GM15510 (cell line): ENCODE results near the gene NFIX.

Source experiments
- POLR2A ChIP-seq: IDR thresholded peaks from 3 replicates; pipeline ENCODE4 v1.6.1; 2011; ENCODE audit warnings: borderline replicate concordance; ENCODE audit not compliant: insufficient read length; ENCODE audit errors: extremely low read depth

NFIX gene

DNA sequence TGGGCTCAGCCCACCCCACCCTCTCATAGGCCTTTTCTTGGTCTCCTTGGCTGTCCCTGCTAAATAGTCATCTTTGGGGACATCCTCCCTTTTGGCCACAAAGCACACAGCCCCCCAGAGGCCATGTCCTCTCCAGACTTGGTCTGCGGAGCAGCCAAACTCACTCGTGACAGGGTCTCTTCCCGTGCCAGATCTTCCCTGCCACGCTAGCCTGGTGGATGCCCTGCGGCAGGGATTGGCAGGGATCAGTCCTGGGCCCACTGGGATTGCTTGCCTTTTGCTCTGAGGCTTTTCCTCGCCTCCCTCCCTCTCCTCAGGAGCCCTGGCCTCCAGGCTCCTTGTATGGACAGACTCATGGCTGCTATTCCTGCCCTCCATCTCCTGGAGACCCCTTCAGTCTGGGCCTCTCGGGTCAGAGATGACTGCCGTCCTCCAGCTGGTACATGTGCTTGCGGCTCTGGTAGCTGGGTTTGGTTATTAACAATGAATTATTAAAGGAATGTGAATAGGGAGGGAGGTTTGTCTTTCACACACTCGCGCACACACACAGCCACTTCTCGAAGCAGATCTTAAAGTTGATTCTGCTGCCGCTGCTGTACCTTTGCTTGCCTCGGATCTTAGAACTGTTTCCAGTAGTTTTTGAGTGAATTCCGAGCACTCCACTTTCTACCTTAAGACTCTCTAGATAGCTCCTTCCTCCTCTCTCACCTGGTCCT lies 45.1 kb downstream of the NFIX start:
- no peak for TF ChIP-seq POLR2A

DNA sequence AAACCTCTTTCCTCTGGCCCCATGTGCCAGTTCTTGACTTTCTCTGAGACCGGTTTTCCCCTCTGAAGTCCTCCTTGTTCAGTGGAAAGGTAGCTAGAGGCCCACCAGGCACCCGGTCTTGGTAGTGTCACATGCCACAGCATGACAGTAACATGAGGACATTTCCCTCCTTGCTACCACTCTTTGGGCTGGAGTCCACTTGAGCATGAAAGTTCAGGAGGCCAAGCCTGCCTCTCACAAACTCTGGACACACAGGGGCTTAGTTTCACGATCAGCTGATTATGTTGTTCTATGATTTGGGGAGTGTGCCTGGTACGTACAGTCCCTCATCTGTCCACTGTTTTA lies 45.6 kb downstream of the NFIX start:
- TF ChIP-seq POLR2A, result no peak

GRCh38 chr19:13042443-13043130 lies 47.3 kb downstream of the NFIX start:
- no peak for TF ChIP-seq POLR2A

DNA sequence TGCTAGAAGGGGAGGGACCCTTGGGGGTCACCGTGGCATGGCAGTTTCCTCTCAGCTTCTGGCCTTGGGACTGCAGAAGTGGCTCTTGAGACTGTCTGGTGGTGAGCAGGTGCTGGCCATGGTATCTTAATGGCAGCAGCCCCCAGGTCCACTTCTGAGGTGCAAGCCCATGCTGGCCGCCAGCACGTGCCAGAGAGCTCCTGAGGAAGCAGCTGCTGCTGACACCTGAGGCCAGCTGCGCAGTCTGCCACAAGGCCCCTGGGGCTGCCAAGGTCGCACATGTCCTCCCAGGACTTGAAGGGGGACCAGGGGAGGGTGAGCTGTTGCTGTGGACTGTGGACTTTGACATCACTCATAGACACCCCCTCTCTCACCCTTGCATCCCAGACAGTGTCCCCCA lies 48.0 kb downstream of the NFIX start:
- no peak for TF ChIP-seq POLR2A

DNA sequence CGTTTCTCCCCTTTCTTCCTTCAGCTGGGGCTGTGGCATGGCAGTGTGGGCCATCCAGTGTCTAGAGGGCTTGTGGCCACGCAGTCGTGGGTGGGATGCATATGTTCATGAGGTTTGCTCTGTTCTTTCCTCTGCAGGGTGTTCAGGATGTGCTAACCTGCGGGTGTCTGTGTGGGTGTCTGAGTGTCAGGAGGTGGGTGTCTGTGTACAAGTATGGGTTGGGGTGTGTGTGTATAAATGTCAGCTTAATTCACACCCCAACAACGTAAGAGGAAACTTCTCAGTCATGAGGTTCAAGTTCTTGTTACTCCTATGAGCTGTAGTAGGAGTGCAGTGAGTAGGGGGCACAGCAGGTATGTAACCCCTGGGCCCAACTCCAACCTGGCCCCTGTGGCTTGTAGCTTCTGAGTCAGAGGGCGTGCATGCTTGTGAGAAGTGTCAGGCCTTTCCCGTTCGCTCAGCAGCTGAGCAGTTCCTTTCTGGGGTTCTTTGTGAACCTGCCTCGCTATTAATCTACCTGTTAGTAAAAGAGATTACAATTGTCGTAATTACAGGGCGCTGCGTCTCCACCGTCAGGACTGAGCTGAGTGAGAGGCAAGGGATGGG lies 49.1 kb downstream of the NFIX start:
- no peak for TF ChIP-seq POLR2A

GRCh38 chr19:13045812-13046211 lies 50.5 kb downstream of the NFIX start:
- no peak for TF ChIP-seq POLR2A

DNA sequence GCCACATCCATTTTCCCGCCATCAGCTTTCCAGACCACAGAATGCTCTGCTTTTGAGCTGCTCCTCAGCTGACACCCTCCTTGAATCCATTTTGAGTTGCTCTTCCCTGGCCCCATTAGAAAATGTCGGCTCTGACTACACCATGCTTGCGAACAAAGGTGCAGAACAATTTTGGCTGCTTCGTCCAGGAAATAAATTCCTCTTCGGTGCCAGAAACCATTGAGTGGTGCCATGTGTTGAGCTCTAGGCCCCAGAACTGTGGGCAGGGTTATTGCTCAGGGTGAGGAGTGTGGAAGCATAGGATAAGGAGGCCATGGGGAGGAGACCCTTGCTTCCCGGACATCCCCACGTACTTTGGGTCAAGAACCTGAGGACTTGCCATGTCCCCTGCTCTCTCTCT lies 52.1 kb downstream of the NFIX start:
- TF ChIP-seq POLR2A, result no peak

DNA sequence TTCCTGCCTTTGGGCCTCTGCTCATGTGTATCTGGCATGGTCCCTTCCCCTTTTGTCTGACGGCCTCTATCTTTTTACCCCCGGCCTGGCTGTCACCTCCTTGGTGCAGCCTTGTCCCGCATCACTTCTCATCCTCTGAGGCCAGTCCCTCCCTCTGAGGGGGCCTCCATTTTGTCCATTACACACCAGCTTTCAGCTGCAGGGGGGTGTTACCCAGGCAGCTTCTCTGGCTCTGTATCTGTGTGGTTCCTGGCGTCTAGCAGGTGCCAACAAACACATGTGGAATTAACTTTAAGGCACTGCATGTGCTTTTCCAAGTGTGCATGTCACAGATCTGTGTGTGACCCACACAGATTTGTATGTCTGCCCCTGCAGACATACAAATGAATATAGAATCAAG lies 55.0 kb downstream of the NFIX start:
- TF ChIP-seq POLR2A, result no peak

- no peak for TF ChIP-seq POLR2A
Measured at GRCh38 chr19:13051557-13052165, 56.4 kb downstream of the NFIX start.

- TF ChIP-seq POLR2A, result no peak
Measured at GRCh38 chr19:13052447-13053175, 57.3 kb downstream of the NFIX start.

DNA sequence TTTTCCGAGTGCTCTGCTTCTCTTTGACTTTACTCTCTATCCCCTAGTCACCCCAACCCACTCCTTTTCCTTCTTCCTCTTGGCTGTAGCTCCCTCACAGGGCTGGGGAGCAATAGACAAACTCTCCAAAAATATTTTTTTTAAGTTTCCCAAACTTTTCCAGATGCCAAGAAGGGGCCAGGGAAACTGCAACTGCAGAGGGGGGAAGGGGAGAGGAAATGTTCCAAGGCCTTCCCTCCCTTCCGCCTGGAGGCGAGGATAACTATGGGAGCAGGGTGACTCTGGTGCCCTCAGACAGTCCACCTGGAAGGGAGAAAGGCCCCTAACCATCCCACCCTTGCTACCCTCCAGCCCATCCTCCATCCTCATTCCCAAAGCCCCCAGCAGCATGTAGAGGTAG lies 58.0 kb downstream of the NFIX start:
- no peak for TF ChIP-seq POLR2A

DNA sequence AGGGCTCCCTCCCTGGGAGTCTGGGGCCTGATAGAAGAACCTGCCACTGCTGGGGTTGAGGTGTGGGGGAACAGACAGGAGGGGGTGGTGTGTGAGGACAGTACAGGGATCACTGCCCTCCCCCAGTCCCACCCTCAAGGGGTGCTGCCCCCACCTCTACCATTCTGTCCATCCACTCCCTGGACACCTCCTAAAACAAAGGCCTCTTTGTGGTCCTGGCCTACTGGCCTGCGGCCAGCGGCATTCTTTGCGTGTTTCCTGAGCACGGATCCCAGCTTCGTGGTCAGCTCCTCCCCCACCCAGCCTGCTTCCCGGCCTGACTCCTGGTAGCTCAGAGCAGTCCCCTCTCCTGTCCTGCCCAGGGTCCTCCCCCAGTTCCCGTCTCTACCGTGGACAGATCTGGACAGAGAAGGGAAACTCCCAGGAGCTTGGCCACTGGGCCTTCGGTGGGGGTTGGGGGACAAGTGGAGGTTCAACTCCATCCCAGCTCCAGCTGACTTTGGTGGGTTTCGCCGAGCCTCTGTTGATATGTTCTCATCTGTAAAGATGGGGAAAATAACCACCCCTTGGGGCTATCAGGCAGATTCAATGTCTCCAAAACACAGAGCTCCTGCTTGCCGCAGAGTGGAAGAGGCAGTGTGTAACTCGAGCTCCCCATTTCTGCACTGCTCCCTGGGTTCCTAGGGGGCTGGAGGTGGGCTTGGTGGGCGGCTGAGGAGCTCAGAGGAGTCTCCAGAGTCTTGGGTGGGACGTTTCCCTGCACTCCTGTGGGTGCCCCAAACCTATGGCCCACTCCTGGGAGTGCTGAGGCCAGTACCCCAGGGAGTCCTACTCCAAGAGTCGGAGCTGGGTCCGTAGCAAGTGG lies 58.7 kb downstream of the NFIX start:
- no peak for TF ChIP-seq POLR2A

- TF ChIP-seq POLR2A, result no peak
Measured at GRCh38 chr19:13054626-13055212, 59.4 kb downstream of the NFIX start.
